Measurements from ENCODE around the gene NR1H2. TPM values are rescaled to one million over a fixed set of nuclear protein-coding genes. Genes with fewer than 3 reads are reported as not detected.
"Not testable (repeated sequence)": the region's sequence is repeated elsewhere in the genome, so short reads cannot be mapped to it uniquely, and the experiment has no call there.

NR1H2 gene
- total RNA-seq, 1 donor from 2014 or later: 68.4 TPM

GRCh38 chr19:50390295-50390694 is 14.0 kb downstream of the NR1H2 start:
- ATAC-seq (ENCODE audit: poor library complexity); intact Hi-C loops (cut with DNase I); DNase-seq: not testable (repeated sequence)

DNA sequence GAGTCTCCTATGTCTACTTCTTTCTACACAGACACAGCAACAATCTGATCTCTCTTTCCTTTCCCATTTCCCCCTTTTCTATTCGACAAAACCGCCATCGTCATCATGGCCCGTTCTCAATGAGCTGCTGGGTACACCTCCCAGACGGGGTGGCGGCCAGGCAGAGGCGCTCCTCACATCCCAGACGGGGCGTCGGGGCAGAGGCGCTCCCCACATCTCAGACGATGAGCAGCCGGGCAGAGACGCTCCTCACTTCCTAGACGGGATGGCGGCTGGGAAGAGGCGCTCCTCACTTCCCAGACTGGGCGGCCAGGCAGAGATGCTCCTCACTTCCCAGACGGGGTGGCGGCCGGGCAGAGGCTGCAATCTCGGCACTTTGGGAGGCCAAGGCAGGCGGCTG is 14.7 kb downstream of the NR1H2 start:
- not testable (repeated sequence) for DNase-seq

GRCh38 chr19:50392759-50393158 is 16.5 kb downstream of the NR1H2 start:
- intact Hi-C loops (cut with DNase I): no loop called here
- ATAC-seq (ENCODE audit: poor library complexity): no peak
- DNase-seq: no peak

More for the DNA sequence above, 14.7 kb downstream of the NR1H2 start:
- ATAC-seq (ENCODE audit: poor library complexity); intact Hi-C loops (cut with DNase I): not testable (repeated sequence)

DNA sequence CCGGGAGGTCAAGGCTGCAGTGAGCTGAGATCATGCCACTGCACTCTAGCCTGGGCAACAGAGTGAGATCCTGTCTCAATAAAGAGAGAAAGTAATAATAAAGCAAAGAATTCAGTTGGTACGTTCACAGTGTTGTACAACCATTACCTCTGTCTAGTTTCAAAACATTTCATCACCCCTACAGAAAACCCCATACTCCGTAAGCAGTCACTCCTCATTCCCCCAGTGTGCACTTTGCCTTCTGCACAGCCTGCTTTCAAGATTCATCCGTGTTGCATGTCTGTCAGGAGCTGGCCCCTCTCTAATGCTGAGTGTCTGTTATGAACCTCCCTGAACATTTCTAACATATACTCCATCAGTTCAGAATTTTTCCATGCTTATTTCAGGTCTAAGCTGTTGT is 17.3 kb downstream of the NR1H2 start:
- no peak for ATAC-seq (ENCODE audit: poor library complexity)
- intact Hi-C loops (cut with DNase I): no loop called here
- DNase-seq: no peak

DNA sequence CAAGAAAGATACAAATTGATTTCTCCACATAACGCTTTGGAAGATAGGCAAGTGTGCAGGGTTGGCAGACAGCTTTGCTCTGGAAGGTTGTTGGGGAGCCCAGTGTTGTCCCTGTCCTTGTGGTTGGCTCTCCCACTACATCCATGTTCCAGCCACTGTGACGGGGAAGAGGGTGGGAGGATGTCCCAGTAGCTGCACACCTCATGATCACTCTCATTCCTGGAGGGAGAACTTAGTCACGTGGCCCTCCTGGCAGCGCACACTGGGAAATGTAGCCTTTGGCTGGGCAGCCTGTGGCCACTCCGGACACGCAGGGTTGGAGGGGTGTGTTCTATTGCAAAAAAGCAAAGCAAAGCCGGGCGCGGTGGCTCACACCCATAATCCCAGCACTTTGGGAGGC is 17.8 kb downstream of the NR1H2 start:
- intact Hi-C loops (cut with DNase I): no loop called here
- DNase-seq: no peak
- ATAC-seq (ENCODE audit: poor library complexity): no peak

DNA sequence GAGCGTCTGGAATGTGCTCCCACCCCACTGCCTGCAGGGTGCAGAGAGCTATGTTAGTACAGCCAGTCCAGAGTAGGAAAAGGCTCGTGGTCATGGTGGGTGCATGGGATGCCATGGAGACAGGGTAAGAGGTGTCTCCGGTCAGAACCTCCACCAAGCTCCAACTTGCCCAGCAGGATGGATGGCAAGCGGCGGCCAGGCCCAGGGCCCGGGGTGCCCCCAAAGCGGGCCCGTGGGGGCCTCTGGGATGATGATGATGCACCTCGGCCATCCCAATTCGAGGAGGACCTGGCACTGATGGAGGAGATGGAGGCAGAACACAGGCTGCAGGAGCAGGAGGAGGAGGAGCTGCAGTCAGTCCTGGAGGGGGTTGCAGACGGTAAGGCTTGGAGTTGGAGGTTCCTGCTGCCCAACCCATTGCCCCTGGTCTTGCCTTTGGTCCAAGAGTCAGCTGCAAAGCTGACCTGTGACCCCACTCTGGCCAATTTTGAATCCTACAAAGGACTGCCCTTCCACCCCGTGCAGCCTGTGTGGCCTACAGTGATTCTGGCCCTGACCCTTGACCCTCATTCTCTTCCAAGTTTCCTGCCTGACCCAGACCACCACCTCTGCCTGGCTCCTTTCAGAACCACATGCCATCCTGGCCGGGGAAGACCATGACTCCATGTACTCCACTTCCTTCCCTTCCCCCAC is 22.6 kb downstream of the NR1H2 start:
- ATAC-seq (ENCODE audit: poor library complexity): no peak
- intact Hi-C loops (cut with DNase I): no loop called here
- no peak for DNase-seq

- DNase-seq: no peak
- intact Hi-C loops (cut with DNase I): no loop called here
- ATAC-seq (ENCODE audit: poor library complexity): no peak
Observed at GRCh38 chr19:50399368-50399745, 23.1 kb downstream of the NR1H2 start.

DNA sequence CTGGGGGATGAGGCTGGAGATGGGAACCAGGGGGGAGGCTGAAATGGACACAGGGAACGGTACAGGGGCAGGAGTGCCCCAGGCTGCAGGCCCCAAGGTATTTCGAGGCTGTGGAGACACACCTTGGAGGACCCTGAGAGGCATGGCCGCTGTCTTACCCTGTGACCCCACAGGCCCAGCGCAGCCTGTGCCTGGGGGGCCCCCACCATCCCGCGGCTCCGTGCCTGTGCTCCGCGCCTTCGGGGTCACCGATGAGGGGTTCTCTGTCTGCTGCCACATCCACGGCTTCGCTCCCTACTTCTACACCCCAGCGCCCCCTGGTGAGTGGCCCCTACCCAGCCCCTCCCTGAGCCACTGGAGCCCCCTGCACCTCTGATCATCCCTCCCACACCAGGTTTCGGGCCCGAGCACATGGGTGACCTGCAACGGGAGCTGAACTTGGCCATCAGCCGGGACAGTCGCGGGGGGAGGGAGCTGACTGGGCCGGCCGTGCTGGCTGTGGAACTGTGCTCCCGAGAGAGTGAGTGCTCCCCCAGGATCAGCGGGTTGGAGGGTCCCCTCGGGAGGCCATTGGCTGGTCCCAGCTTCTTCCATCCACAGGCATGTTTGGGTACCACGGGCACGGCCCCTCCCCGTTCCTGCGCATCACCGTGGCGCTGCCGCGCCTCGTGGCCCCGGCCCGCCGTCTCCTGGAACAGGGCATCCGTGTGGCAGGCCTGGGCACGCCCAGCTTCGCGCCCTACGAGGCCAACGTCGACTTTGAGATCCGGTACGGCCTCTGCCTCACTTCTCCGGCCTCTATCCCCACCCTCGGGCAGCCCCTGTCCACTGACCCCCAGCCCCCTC is 25.6 kb downstream of the NR1H2 start:
- DNase-seq: no peak
- intact Hi-C loops (cut with DNase I): no loop called here
- ATAC-seq (ENCODE audit: poor library complexity): no peak

DNA sequence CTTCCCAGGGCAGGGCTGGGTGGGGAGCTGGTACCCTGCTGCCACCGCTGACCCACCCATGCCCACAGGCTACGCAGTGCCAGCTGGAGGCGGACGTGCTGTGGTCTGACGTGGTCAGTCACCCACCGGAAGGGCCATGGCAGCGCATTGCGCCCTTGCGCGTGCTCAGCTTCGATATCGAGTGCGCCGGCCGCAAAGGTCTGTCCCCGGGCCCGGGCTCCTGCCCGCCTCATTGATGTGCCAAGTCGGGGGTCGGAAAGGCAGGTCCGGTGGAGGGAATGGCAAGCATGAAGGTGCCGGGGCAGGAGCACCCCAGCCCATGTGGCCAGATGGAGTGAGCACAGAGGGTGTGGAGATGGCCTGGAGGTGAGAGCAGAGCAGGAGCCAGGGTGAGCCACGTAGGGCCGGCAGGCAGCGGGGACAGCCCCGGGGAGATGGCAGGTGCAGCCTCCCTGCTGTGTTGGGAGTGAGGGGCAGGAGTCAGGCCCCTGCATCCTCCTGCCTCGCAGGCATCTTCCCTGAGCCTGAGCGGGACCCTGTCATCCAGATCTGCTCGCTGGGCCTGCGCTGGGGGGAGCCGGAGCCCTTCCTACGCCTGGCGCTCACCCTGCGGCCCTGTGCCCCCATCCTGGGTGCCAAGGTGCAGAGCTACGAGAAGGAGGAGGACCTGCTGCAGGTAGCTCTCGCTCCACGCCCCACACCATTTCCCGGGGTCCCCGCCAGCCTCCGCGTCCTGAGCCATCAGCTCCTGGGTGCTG is 26.5 kb downstream of the NR1H2 start:
- no peak for ATAC-seq (ENCODE audit: poor library complexity)
- intact Hi-C loops (cut with DNase I): no loop called here
- DNase-seq: no peak

DNA sequence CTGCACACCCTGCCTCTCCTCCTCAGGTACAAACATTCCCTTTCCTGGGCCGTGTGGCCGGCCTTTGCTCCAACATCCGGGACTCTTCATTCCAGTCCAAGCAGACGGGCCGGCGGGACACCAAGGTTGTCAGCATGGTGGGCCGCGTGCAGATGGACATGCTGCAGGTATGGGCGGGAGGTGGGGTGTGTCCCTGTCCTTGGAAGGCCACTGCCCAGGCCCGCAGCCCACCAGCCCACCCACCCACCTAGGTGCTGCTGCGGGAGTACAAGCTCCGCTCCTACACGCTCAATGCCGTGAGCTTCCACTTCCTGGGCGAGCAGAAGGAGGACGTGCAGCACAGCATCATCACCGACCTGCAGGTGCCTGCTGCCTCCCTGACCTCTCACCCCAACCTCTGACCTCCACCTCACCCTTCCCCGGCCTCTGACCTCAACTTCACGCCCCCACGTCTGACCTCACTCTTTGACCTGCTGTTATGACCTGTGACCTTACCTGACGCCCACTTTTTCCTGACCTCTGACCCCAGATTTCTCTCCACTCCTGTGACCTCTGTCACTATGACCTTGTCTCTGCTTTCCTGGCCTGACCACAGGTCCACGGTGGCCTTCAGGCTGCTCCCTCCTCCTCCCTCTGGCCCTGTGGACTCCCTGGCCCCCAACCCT is 30.0 kb downstream of the NR1H2 start:
- ATAC-seq (ENCODE audit: poor library complexity): no peak
- no peak for DNase-seq
- intact Hi-C loops (cut with DNase I): no loop called here

- ATAC-seq (ENCODE audit: poor library complexity) (no peak), DNase-seq (no peak)
- intact Hi-C loops (cut with DNase I): no loop called here
Observed at GRCh38 chr19:50406829-50407228, 30.6 kb downstream of the NR1H2 start.

- ATAC-seq (ENCODE audit: poor library complexity): no peak
- intact Hi-C loops (cut with DNase I): no loop called here
- no peak for DNase-seq
Observed at GRCh38 chr19:50409347-50409746, 33.1 kb downstream of the NR1H2 start.

DNA sequence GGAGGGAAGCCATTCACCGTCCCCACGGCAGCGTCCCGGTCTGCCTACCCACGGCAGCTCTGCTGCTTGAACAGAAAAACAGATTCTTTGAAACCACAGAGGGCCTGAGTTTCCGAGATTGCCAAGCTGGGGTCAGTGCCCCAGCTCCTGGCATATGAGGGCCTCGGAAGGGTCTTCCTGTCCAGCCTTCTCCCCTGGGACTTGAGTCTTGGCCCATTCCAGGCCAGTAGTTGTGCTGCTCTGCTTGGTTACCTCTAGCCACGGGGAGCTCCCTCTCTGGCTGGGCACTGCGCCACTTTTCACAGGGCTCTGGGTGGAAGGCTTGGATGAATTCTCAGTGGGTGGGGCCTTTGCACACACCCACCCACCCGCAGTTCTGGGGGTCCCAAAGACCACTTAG is 33.9 kb downstream of the NR1H2 start:
- ATAC-seq (ENCODE audit: poor library complexity): no peak
- intact Hi-C loops (cut with DNase I): loop anchor here (5.0 kb wide), 1 partner anchor 43 kb away; the partner anchor contains the start of gene NAPSA

GRCh38 chr19:50412419-50412818 is 36.2 kb downstream of the NR1H2 start:
- ATAC-seq (ENCODE audit: poor library complexity) (no peak), DNase-seq (no peak)
- intact Hi-C loops (cut with DNase I): loop anchor here (5.0 kb wide), 1 partner anchor 45 kb away; the partner anchor contains the start of gene NAPSA

More for the DNA sequence above, 33.9 kb downstream of the NR1H2 start:
- DNase-seq: no peak

- intact Hi-C loops (cut with DNase I): loop anchor here (5.0 kb wide), 1 partner anchor 46 kb away; the partner anchor contains the start of gene NAPSA
- DNase-seq (no peak), ATAC-seq (ENCODE audit: poor library complexity) (no peak)
Observed at GRCh38 chr19:50413096-50413495, 36.8 kb downstream of the NR1H2 start.

DNA sequence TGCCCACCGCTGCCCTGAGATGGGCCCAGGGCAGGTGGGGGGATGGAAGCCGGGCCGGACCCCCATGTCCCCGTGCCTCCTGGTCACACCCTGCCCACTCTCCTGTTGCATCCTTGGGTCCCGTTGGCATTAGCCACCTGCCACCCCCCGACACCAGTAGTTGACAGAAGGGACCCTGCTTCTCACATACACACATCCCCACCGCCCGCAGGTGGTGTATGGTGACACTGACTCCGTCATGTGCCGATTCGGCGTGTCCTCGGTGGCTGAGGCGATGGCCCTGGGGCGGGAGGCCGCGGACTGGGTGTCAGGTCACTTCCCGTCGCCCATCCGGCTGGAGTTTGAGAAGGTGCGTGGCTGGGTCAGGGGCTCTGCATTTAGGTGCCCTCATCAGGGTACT is 37.3 kb downstream of the NR1H2 start:
- intact Hi-C loops (cut with DNase I): loop anchor here (5.0 kb wide), 1 partner anchor 46 kb away; the partner anchor contains the start of gene NAPSA

DNA sequence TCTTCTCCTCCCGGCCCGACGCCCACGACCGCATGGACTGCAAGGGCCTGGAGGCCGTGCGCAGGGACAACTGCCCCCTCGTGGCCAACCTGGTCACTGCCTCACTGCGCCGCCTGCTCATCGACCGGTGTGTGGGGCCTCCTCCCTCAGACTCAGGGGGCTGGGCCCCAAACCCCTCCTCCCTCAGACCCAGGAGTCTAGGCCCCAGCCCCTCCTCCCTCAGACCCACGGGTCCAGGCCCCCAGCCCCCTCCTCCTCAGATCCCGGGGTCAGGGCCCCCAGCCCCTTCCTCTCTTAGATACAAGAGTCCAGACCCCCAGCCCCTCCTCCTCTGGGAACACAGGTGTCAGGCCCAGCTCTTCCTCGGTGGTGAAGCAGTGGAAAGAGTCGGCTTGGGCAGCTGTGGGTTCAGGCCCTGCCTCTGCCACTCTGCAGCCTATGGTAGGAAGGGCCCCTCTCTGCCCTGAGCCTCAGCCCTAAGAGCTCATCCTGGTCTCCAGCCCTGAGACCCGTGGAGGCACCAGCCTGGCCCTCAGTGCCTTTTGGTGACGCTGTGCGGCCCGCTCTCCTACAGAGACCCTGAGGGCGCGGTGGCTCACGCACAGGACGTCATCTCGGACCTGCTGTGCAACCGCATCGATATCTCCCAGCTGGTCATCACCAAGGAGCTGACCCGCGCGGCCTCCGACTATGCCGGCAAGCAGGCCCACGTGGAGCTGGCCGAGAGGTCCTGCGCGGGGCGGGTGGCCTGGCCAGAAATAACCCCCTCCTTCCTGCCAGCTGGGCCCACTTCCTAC is 38.8 kb downstream of the NR1H2 start:
- intact Hi-C loops (cut with DNase I): loop anchor here (5.0 kb wide), 1 partner anchor 48 kb away; the partner anchor contains the start of gene NAPSA
- peak; percentile 88 for DNase-seq
- ATAC-seq (ENCODE audit: poor library complexity): peak; percentile 86

More for the DNA sequence above, 37.3 kb downstream of the NR1H2 start:
- ATAC-seq (ENCODE audit: poor library complexity) (no peak), DNase-seq (no peak)

DNA sequence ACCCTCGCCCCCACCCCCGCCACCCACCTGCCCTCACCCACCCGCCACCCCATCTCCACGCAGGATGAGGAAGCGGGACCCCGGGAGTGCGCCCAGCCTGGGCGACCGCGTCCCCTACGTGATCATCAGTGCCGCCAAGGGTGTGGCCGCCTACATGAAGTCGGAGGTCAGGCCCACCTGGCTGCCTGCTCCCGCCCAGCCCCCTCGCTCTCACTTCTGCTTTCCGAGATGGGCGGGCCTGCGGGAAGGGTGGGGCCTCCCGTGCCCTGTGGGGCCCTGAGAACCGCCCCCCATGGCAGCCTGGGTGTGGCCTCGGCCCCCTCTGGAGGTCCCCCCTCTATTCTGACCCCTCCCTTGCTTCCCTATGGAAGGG is 39.4 kb downstream of the NR1H2 start:
- intact Hi-C loops (cut with DNase I): no loop called here
- DNase-seq: peak; percentile 59
- peak; percentile 28 for ATAC-seq (ENCODE audit: poor library complexity)
